ENCODE data around the gene LEPR. TPM values are rescaled to one million over a fixed set of nuclear protein-coding genes. Genes with fewer than 3 reads are reported as not detected.

Gene LEPR
- total RNA-seq, 4 donors from 2014 or later = 10.5 to 36.5 (median 17.5) TPM

DNA sequence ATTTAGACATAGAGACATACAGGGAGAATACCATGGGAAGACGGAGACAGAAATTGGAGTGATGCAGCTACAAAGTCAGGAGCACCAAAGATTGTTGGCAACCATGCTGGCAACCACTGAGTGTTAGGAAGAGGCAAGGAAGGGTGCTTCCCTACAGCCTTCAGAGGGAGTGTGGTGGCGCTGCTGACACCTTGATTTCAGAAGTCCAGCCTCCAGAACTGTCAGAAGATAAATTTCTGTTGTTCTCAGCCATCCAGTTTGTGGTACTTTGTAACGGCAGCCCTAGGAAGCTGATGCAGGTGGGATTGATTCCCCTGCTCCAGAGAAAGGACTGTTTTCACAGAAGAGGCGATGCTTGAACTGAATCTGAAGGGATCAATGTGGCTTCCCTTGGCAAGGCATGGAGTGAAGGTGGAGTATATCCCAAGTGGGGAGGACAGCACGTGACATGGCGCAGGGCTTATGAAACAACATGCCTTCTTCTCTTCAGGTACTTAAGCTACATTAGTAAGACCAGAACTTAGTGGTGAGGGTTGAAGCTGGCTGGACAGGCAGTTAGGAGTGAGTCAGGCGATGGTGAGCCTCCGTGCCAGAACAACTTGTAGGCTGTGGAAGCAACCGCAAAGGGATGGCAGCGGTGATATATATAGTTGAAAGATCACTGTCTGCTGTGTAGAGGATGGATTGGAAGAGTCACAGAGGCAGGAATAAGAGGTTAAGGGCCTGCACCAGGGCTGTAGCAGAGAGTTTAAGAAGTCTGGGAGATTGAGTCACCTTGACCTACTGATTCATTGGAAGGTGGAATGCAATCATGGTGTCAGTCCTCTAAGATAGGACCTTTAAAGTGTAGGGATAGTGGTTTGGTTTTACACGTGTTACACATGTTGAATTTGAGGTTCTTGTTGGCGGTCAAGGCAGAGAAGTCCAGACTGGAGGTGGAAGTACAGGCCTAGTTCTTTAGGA, 2.1 kb downstream of the LEPR start:
- TF ChIP-seq, protein P1, sequence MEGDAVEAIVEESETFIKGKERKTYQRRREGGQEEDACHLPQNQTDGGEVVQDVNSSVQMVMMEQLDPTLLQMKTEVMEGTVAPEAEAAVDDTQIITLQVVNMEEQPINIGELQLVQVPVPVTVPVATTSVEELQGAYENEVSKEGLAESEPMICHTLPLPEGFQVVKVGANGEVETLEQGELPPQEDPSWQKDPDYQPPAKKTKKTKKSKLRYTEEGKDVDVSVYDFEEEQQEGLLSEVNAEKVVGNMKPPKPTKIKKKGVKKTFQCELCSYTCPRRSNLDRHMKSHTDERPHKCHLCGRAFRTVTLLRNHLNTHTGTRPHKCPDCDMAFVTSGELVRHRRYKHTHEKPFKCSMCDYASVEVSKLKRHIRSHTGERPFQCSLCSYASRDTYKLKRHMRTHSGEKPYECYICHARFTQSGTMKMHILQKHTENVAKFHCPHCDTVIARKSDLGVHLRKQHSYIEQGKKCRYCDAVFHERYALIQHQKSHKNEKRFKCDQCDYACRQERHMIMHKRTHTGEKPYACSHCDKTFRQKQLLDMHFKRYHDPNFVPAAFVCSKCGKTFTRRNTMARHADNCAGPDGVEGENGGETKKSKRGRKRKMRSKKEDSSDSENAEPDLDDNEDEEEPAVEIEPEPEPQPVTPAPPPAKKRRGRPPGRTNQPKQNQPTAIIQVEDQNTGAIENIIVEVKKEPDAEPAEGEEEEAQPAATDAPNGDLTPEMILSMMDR (IDR thresholded peaks at IDR 0.05; ENCODE audit: low read depth) = no peak

- TF ChIP-seq, protein P1 (IDR thresholded peaks at IDR 0.05; ENCODE audit: low read depth) = no peak
Observed at GRCh38 chr1:65423884-65424572, 3.6 kb downstream of the LEPR start.

GRCh38 chr1:65424573-65424889, 4.1 kb downstream of the LEPR start:
- TF ChIP-seq, protein P1 (IDR thresholded peaks at IDR 0.05; ENCODE audit: low read depth) = no peak

- TF ChIP-seq, protein P1 (IDR thresholded peaks at IDR 0.05; ENCODE audit: low read depth) = no peak
Observed at GRCh38 chr1:65425006-65425405, 4.5 kb downstream of the LEPR start.

DNA sequence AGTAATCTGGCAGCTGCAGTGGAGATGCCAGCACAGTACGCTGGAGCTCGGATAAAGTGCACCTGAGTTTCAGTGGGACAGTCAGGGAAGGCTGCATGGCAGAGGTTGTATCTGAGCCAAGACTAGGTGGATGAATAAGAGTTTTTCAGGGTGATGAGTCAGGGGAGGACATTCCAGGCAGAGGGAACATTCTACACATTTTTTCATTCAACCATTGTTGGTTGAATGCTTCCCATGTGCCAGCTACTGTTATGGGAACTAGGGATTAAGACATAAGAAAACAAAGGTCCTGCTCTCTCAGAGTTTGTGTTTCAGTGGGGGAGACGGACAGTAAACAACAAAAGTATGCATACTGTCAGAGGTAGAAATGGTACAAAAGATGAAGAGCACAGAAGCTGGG, 5.2 kb downstream of the LEPR start:
- TF ChIP-seq, protein P1 (IDR thresholded peaks at IDR 0.05; ENCODE audit: low read depth) = no peak

DNA sequence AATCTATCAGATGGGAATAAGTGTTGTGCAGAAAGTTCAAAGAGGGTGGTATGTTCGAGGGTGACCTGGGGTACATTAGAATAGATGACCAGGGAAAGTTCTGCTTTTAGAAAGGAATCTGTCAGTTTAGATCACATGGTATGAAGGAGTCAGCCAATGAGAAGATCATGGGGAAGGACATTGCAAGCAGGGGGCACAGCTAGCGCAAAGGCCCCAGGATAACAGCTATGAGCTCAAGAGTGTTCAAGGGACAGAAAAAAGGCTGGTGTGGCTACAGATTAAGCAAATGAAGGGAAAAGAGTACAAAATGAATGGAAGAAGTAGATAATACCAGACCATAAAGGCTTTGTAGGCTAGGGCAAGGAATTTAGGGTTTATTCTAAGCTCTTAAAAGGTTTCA, 8.6 kb downstream of the LEPR start:
- TF ChIP-seq, protein P1 (IDR thresholded peaks at IDR 0.05; ENCODE audit: low read depth) = no peak

- TF ChIP-seq, protein P1 (IDR thresholded peaks at IDR 0.05; ENCODE audit: low read depth) = no peak
Observed at GRCh38 chr1:65429806-65430205, 9.3 kb downstream of the LEPR start.
